Measurements from ENCODE around the gene CHCHD10. TPM values are rescaled to one million over a fixed set of nuclear protein-coding genes. Genes with fewer than 3 reads are reported as not detected.
A peak's percentile ranks its signal among the peaks of the same experiment; 100 is the strongest.

The CHCHD10 gene
- total RNA-seq, 1 experiment from 2014 or later = 117 TPM

GRCh38 chr22:23763954-23764353, 3.8 kb downstream of the CHCHD10 start:
- POLR2A ChIA-PET (ENCODE audit: low non-redundant PET) = no interaction called here
- CTCF ChIA-PET = no interaction called here
- BruUV-seq (replicated peaks) = no TSS peak

GRCh38 chr22:23763579-23763945, 4.2 kb downstream of the CHCHD10 start:
- Histone ChIP-seq H3K27me3 (replicated peaks; ENCODE audit: insufficient read depth, low read depth, low read length, poor library complexity) (no peaks in the 10 kb centered on the region), H3K9me3 (ENCODE audit: low read depth, low read length, poor library complexity, severe bottlenecking) (no peaks in the 10 kb centered on the region), H3K27ac (ENCODE audit: low read depth, low read length, poor library complexity, severe bottlenecking) (peak overlapping the region; percentile 49), H3K36me3 (ENCODE audit: insufficient read depth, low read length, poor library complexity, severe bottlenecking) (peaks cover 8% of the 10 kb centered on the region), H3K4me1 (ENCODE audit: insufficient read depth, low read length, poor library complexity, severe bottlenecking) (peaks cover 49% of the 10 kb centered on the region), H3K4me3 (ENCODE audit: low read depth, low read length, poor library complexity, severe bottlenecking) (peak overlapping the region; percentile 29)
- ChIA-PET POLR2A (ENCODE audit: low non-redundant PET) (no interaction called here), CTCF (no interaction called here)
- TF ChIP-seq EZH2 (IDR thresholded peaks at IDR 0.05; ENCODE audit: borderline replicate concordance, low read depth, low read length, poor library complexity, severe bottlenecking) (no peak), CTCF (conservative IDR thresholded peaks at IDR 0.05; ENCODE audit: low read depth, low read length) (no peak)
- peak; percentile 74 for DNase-seq (ENCODE audit: low spot score)
- intact Hi-C loops (cut with micrococcal nuclease; ENCODE audit: unreplicated experiment) = loop anchor here (5.0 kb wide), 1 partner anchor 221 kb away; no protein-coding TSS in a partner anchor
- no TSS peak for BruUV-seq (replicated peaks)

More at GRCh38 chr22:23763954-23764353, 3.8 kb downstream of the CHCHD10 start:
- peak overlapping the region; percentile 29 for H3K4me3 ChIP-seq (ENCODE audit: low read depth, low read length, poor library complexity, severe bottlenecking)
- DNase-seq (ENCODE audit: low spot score) = no peak
- no peaks in the 10 kb centered on the region for H3K27me3 ChIP-seq (replicated peaks; ENCODE audit: insufficient read depth, low read depth, low read length, poor library complexity)
- intact Hi-C loops (cut with micrococcal nuclease; ENCODE audit: unreplicated experiment) = loop anchor here (5.0 kb wide), 1 partner anchor 222 kb away; no protein-coding TSS in a partner anchor
- TF ChIP-seq EZH2 (IDR thresholded peaks at IDR 0.05; ENCODE audit: borderline replicate concordance, low read depth, low read length, poor library complexity, severe bottlenecking) = no peak
- peaks cover 50% of the 10 kb centered on the region for H3K4me1 ChIP-seq (ENCODE audit: insufficient read depth, low read length, poor library complexity, severe bottlenecking)
- H3K36me3 ChIP-seq (ENCODE audit: insufficient read depth, low read length, poor library complexity, severe bottlenecking) = peaks cover 8% of the 10 kb centered on the region
- peak overlapping the region; percentile 49 for H3K27ac ChIP-seq (ENCODE audit: low read depth, low read length, poor library complexity, severe bottlenecking)
- no peaks in the 10 kb centered on the region for H3K9me3 ChIP-seq (ENCODE audit: low read depth, low read length, poor library complexity, severe bottlenecking)

- no peaks in the 10 kb centered on the region for H3K9me3 ChIP-seq (ENCODE audit: low read depth, low read length, poor library complexity, severe bottlenecking)
- no peaks in the 10 kb centered on the region for H3K27me3 ChIP-seq (replicated peaks; ENCODE audit: insufficient read depth, low read depth, low read length, poor library complexity)
- peak; percentile 94 for DNase-seq (ENCODE audit: low spot score)
- POLR2A ChIA-PET (ENCODE audit: low non-redundant PET) = no interaction called here
- H3K36me3 ChIP-seq (ENCODE audit: insufficient read depth, low read length, poor library complexity, severe bottlenecking) = peaks cover 8% of the 10 kb centered on the region
- intact Hi-C loops (cut with micrococcal nuclease; ENCODE audit: unreplicated experiment) = loop anchor here (5.0 kb wide), 1 partner anchor 221 kb away; no protein-coding TSS in a partner anchor
- H3K4me3 ChIP-seq (ENCODE audit: low read depth, low read length, poor library complexity, severe bottlenecking) = peak within 1 kb of the TSS; percentile 29
- peaks cover 47% of the 10 kb centered on the region for H3K4me1 ChIP-seq (ENCODE audit: insufficient read depth, low read length, poor library complexity, severe bottlenecking)
- CTCF ChIA-PET = no interaction called here
- H3K27ac ChIP-seq (ENCODE audit: low read depth, low read length, poor library complexity, severe bottlenecking) = peak within 1 kb of the TSS; percentile 49
- no TSS peak for BruUV-seq (replicated peaks)
- TF ChIP-seq CTCF (conservative IDR thresholded peaks at IDR 0.05; ENCODE audit: low read depth, low read length) = no peak
- TF ChIP-seq EZH2 (IDR thresholded peaks at IDR 0.05; ENCODE audit: borderline replicate concordance, low read depth, low read length, poor library complexity, severe bottlenecking) = no peak
Observed at GRCh38 chr22:23762842-23763578, 4.8 kb downstream of the CHCHD10 start, which contains the start of gene C22orf15. Gene C22orf15 (plus strand): TSS chr22:23762990. CDS start chr22:23763307, 317 bp downstream.
